Amygdala (tissue), 56 donors: ENCODE results near the gene HSPA12B.

Experiments
- DNase-seq, 56 donors: peaks; one replicate each; lab custom pipeline; 2025; lab: John Stamatoyannopoulos, UW

Gene HSPA12B

GRCh38 chr20:3744806-3745685 lies 12.6 kb downstream of the HSPA12B start:
- DNase-seq, result peak in 5 of 56 donors; percentile 15 to 88 (median 26)

- DNase-seq, result no peak
Observed at GRCh38 chr20:3745686-3746173, 13.2 kb downstream of the HSPA12B start.

- no peak for DNase-seq
Observed at GRCh38 chr20:3747471-3747870, 15.0 kb downstream of the HSPA12B start.

GRCh38 chr20:3748073-3748472 lies 15.6 kb downstream of the HSPA12B start:
- DNase-seq, result no peak

DNA sequence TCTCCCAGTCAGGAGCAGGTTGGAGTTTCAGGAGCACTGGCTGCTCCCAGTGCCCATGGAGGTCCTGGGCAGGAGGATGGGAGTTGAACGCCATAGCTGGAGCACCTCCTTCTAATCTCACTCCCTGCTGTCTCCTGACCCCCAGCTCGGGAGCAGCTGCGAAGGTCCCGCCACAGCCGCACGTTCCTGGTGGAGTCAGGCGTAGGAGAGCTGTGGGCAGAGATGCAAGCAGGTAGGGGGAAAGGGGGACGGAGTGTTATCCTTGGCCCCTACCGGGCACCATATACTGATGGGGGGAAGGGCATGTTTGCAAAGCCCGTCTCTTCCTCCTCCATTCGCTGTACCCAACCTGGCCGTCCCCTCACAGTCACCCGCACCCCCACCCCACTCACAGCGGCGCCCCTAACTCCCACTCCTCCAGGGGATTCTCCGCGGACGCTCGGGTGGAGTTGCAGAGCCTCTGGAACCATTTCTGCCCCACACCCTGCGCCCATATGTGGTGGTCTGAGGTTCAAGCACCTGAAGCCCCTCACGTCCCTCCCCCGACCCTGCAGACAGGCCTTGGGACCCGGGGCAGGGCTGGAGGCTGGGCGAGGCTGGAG lies 16.7 kb downstream of the HSPA12B start:
- DNase-seq, result no peak

GRCh38 chr20:3749689-3750531 lies 17.4 kb downstream of the HSPA12B start:
- peak in 7 of 56 donors; percentile 8 to 44 (median 16) for DNase-seq

GRCh38 chr20:3751305-3751674 lies 18.8 kb downstream of the HSPA12B start:
- no peak for DNase-seq

DNA sequence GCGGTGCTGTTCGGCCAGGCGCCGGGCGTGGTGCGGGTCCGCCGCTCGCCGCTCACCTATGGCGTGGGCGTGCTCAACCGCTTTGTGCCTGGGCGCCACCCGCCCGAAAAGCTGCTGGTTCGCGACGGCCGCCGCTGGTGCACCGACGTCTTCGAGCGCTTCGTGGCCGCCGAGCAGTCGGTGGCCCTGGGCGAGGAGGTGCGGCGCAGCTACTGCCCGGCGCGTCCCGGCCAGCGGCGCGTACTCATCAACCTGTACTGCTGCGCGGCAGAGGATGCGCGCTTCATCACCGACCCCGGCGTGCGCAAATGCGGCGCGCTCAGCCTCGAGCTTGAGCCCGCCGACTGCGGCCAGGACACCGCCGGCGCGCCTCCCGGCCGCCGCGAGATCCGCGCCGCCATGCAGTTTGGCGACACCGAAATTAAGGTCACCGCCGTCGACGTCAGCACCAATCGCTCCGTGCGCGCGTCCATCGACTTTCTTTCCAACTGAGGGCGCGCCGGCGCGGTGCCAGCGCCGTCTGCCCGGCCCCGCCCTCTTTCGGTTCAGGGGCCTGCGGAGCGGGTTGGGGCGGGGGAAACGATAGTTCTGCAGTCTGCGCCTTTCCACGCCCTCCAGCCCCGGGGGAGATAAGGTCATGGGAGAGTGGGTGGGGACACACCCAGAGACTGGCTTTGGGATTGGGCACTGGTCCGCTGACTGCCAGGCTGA lies 19.3 kb downstream of the HSPA12B start:
- peak in 10 of 56 donors; percentile 12 to 43 (median 32) for DNase-seq

- DNase-seq, result no peak
Observed at GRCh38 chr20:3752386-3752759, 19.9 kb downstream of the HSPA12B start.

DNA sequence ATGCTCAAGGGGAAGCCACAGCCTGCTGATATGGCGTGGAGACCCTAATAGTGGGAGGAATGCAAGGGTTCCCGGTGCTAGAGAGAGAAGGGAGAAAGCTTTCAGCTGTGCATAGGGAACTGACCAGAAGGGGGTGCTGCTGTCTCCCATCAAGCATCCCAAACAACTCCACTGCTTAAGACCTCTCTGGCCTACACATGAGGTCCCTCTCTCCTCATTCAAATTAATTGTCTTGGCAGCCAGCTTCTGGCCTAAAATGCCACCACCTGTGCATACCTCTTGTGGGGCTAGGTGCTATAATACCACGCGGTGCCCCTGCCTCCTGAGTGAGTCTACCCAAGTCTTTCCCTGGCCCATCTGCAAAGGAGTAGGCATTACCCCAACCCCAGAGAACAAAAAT lies 20.6 kb downstream of the HSPA12B start:
- DNase-seq, result peak in 27 of 56 donors; percentile 6 to 71 (median 22)

GRCh38 chr20:3753501-3754275 lies 21.2 kb downstream of the HSPA12B start:
- DNase-seq, result no peak

DNA sequence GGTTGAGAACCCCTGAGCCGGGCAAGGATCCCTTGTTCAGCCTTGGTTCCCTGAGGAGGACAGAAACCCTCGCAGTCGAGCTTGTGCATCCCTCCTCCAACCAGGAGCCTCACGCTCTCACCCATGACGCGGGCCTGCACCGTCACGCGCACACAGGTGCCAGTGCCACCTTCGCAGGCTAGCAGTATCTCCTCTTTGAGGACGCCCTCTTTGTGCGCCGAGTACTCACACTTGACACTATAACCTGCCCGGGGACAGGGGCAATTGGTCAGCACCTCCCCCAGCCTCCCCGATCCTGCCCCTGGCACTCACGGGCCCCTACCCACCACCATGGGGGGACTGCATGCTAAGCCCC lies 21.8 kb downstream of the HSPA12B start:
- no peak for DNase-seq

DNA sequence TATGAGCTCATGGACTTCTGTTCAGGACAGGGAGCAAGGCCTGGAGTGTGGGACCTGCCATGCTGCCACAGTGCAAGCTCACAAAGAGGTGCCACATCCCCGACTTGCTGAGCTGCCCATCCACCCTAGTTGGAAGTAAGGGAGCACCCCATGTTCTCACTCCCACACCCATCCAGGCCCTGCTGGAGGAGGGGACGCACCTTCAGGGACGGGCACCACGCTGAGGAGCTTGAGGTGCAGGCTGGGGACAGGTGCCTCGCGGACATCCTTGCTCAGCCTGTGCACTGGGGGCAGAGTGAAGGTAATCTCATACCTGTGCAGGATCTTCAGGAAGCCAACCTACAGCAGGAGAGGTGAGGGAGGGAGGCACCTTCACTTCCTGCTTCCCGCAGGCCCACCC lies 22.8 kb downstream of the HSPA12B start:
- no peak for DNase-seq

DNA sequence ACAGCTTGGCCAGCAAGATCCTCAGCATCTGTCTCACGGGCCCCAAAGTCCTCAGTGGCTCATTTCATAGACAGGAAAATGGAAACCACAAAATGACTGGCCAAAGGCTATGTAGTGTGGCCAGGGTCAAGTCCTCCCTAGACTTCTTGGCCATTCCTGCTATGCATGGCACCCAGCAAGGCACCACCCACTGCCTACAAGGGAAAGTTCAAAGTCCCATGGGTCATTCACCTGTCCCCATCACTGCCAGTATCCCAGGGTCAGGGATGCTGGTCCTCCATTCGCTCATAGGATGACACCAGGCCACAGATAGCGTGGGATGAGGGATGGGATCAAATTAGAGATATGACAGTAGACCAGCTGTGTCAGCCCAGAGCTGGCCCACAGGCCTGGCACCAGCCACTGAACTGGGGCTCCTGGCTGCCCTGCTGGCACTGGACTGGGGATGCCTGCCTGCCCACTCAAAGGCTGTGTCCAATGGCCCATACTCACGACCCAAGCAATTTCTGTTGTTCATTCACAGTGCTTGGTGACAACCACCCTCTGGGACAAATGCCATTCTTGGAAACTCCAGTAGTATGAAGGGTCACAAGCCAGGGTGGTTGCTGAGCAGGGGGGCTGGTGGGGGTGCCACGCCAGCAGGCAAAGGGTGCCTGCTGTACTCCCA lies 23.5 kb downstream of the HSPA12B start:
- peak in 4 of 56 donors; percentile 16 to 39 (median 26) for DNase-seq

GRCh38 chr20:3757268-3757667 lies 24.8 kb downstream of the HSPA12B start:
- DNase-seq, result no peak

DNA sequence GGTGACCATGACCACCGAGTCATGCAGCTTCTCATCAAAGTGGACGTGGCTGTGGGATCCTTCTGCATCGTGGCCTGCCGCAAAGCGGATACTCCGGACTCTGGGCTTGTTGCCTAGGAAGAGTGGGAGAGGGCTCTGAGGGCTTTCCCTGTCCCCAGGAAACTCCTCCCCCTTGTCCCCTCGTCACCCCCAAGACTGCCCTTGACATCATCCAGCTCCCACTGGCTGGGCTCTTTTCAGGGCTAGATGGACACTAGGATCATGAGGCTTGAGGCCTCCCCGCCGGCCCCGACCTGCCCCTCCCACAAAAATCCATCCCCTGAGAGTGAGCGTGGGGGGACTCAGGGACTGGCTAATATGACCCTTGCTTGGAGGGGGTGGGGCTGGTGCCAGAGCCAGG lies 26.1 kb downstream of the HSPA12B start:
- DNase-seq, result no peak

GRCh38 chr20:3759316-3759823 lies 26.9 kb downstream of the HSPA12B start:
- DNase-seq, result no peak

- no peak for DNase-seq
Observed at GRCh38 chr20:3759884-3760283, 27.4 kb downstream of the HSPA12B start.
